ENCODE measurements around the gene NCK2.

Gene NCK2

GRCh38 chr2:105919191-105919811 is 174.6 kb downstream of the NCK2 start:
- H3K9me3 ChIP-seq (ENCODE audit: insufficient read depth, low read length), result peaks cover 24% of the 10 kb centered on the region
- no peaks in the 10 kb centered on the region for H3K36me3 ChIP-seq (ENCODE audit: insufficient read depth, insufficient read length, low read length)
- TF ChIP-seq SUZ12 (IDR thresholded peaks at IDR 0.05; ENCODE audit: extremely low read depth, insufficient read depth, insufficient read length), result no peak
- no peak for DNase-seq (ENCODE audit: low read depth, low spot score)
- H3K27me3 ChIP-seq (ENCODE audit: insufficient read depth, insufficient read length), result no peaks in the 10 kb centered on the region
- no peak overlapping the region for H3K9ac ChIP-seq (ENCODE audit: insufficient read length, low read depth)
- no peaks in the 10 kb centered on the region for H3K4me1 ChIP-seq (ENCODE audit: insufficient read depth, insufficient read length)
- no peak overlapping the region for H3K4me3 ChIP-seq (ENCODE audit: insufficient read length, low read depth)

- Histone ChIP-seq H3K9me3 (ENCODE audit: insufficient read depth, low read length) (peaks cover 22% of the 10 kb centered on the region), H3K27me3 (ENCODE audit: insufficient read depth, insufficient read length) (no peaks in the 10 kb centered on the region), H3K36me3 (ENCODE audit: insufficient read depth, insufficient read length, low read length) (no peaks in the 10 kb centered on the region), H3K4me3 (ENCODE audit: insufficient read length, low read depth) (no peak overlapping the region), H3K4me1 (ENCODE audit: insufficient read depth, insufficient read length) (no peaks in the 10 kb centered on the region), H3K9ac (ENCODE audit: insufficient read length, low read depth) (no peak overlapping the region)
- DNase-seq (ENCODE audit: low read depth, low spot score), result peak; percentile 27
- TF ChIP-seq YY1 (IDR thresholded peaks at IDR 0.05; ENCODE audit: insufficient read depth, insufficient read length) (no peak), ZNF274 (IDR thresholded peaks at IDR 0.05; ENCODE audit: low read depth, low read length) (no peak), SUZ12 (IDR thresholded peaks at IDR 0.05; ENCODE audit: extremely low read depth, insufficient read depth, insufficient read length) (no peak)
Measured at GRCh38 chr2:105919826-105920225, 175.1 kb downstream of the NCK2 start.

- Histone ChIP-seq H3K36me3 (ENCODE audit: insufficient read depth, insufficient read length, low read length) (no peaks in the 10 kb centered on the region), H3K9me3 (ENCODE audit: insufficient read depth, low read length) (0 out of 2 replicates have a peak, but pooled peaks cover 12% of the 10 kb centered on the region), H3K27me3 (ENCODE audit: insufficient read depth, insufficient read length) (no peaks in the 10 kb centered on the region), H3K4me1 (ENCODE audit: insufficient read depth, insufficient read length) (no peaks in the 10 kb centered on the region), H3K9ac (ENCODE audit: insufficient read length, low read depth) (no peak overlapping the region), H3K4me3 (ENCODE audit: insufficient read length, low read depth) (no peak overlapping the region)
- no peak for DNase-seq (ENCODE audit: low read depth, low spot score)
- TF ChIP-seq SUZ12 (IDR thresholded peaks at IDR 0.05; ENCODE audit: extremely low read depth, insufficient read depth, insufficient read length) (no peak), ZNF274 (IDR thresholded peaks at IDR 0.05; ENCODE audit: low read depth, low read length) (no peak), YY1 (IDR thresholded peaks at IDR 0.05; ENCODE audit: insufficient read depth, insufficient read length) (no peak)
Measured at GRCh38 chr2:105924271-105924670, 179.6 kb downstream of the NCK2 start.

- Histone ChIP-seq H3K9me3 (ENCODE audit: insufficient read depth, low read length) (0 out of 2 replicates have a peak, but pooled peaks cover 12% of the 10 kb centered on the region), H3K27me3 (ENCODE audit: insufficient read depth, insufficient read length) (no peaks in the 10 kb centered on the region), H3K36me3 (ENCODE audit: insufficient read depth, insufficient read length, low read length) (no peaks in the 10 kb centered on the region), H3K4me3 (ENCODE audit: insufficient read length, low read depth) (no peak overlapping the region), H3K9ac (ENCODE audit: insufficient read length, low read depth) (no peak overlapping the region), H3K4me1 (ENCODE audit: insufficient read depth, insufficient read length) (no peaks in the 10 kb centered on the region)
- DNase-seq (ENCODE audit: low read depth, low spot score), result no peak
- TF ChIP-seq ZNF274 (IDR thresholded peaks at IDR 0.05; ENCODE audit: low read depth, low read length) (no peak), SUZ12 (IDR thresholded peaks at IDR 0.05; ENCODE audit: extremely low read depth, insufficient read depth, insufficient read length) (no peak), YY1 (IDR thresholded peaks at IDR 0.05; ENCODE audit: insufficient read depth, insufficient read length) (no peak)
Measured at GRCh38 chr2:105924932-105925331, 180.2 kb downstream of the NCK2 start.

GRCh38 chr2:105925390-105925789 is 180.7 kb downstream of the NCK2 start:
- Histone ChIP-seq H3K9me3 (ENCODE audit: insufficient read depth, low read length) (0 out of 2 replicates have a peak, but pooled peaks cover 12% of the 10 kb centered on the region), H3K4me1 (ENCODE audit: insufficient read depth, insufficient read length) (no peaks in the 10 kb centered on the region), H3K36me3 (ENCODE audit: insufficient read depth, insufficient read length, low read length) (no peaks in the 10 kb centered on the region), H3K9ac (ENCODE audit: insufficient read length, low read depth) (no peak overlapping the region), H3K27me3 (ENCODE audit: insufficient read depth, insufficient read length) (no peaks in the 10 kb centered on the region), H3K4me3 (ENCODE audit: insufficient read length, low read depth) (no peak overlapping the region)
- no peak for TF ChIP-seq ZNF274 (IDR thresholded peaks at IDR 0.05; ENCODE audit: low read depth, low read length)
- TF ChIP-seq SUZ12 (IDR thresholded peaks at IDR 0.05; ENCODE audit: extremely low read depth, insufficient read depth, insufficient read length), result no peak
- no peak for TF ChIP-seq YY1 (IDR thresholded peaks at IDR 0.05; ENCODE audit: insufficient read depth, insufficient read length)
- DNase-seq (ENCODE audit: low read depth, low spot score), result no peak

- H3K9ac ChIP-seq (ENCODE audit: insufficient read length, low read depth), result no peak overlapping the region
- no peak for DNase-seq (ENCODE audit: low read depth, low spot score)
- H3K36me3 ChIP-seq (ENCODE audit: insufficient read depth, insufficient read length, low read length), result no peaks in the 10 kb centered on the region
- H3K4me1 ChIP-seq (ENCODE audit: insufficient read depth, insufficient read length), result no peaks in the 10 kb centered on the region
- TF ChIP-seq YY1 (IDR thresholded peaks at IDR 0.05; ENCODE audit: insufficient read depth, insufficient read length), result no peak
- no peak for TF ChIP-seq ZNF274 (IDR thresholded peaks at IDR 0.05; ENCODE audit: low read depth, low read length)
- no peak for TF ChIP-seq SUZ12 (IDR thresholded peaks at IDR 0.05; ENCODE audit: extremely low read depth, insufficient read depth, insufficient read length)
- no peaks in the 10 kb centered on the region for H3K27me3 ChIP-seq (ENCODE audit: insufficient read depth, insufficient read length)
- 0 out of 2 replicates have a peak, but pooled peaks cover 1% of the 10 kb centered on the region for H3K9me3 ChIP-seq (ENCODE audit: insufficient read depth, low read length)
- H3K4me3 ChIP-seq (ENCODE audit: insufficient read length, low read depth), result no peak overlapping the region
Measured at GRCh38 chr2:105926960-105927678, 182.4 kb downstream of the NCK2 start.

- H3K27me3 ChIP-seq (ENCODE audit: insufficient read depth, insufficient read length), result no peaks in the 10 kb centered on the region
- H3K9me3 ChIP-seq (ENCODE audit: insufficient read depth, low read length), result 0 out of 2 replicates have a peak, but pooled peaks cover under 1% of the 10 kb centered on the region
- no peaks in the 10 kb centered on the region for H3K4me1 ChIP-seq (ENCODE audit: insufficient read depth, insufficient read length)
- no peaks in the 10 kb centered on the region for H3K36me3 ChIP-seq (ENCODE audit: insufficient read depth, insufficient read length, low read length)
- no peak overlapping the region for H3K9ac ChIP-seq (ENCODE audit: insufficient read length, low read depth)
- TF ChIP-seq SUZ12 (IDR thresholded peaks at IDR 0.05; ENCODE audit: extremely low read depth, insufficient read depth, insufficient read length), result no peak
- TF ChIP-seq YY1 (IDR thresholded peaks at IDR 0.05; ENCODE audit: insufficient read depth, insufficient read length), result no peak
- no peak for TF ChIP-seq ZNF274 (IDR thresholded peaks at IDR 0.05; ENCODE audit: low read depth, low read length)
- no peak for DNase-seq (ENCODE audit: low read depth, low spot score)
- H3K4me3 ChIP-seq (ENCODE audit: insufficient read length, low read depth), result no peak overlapping the region
Measured at GRCh38 chr2:105928086-105928485, 183.4 kb downstream of the NCK2 start.
